CD4-positive, alpha-beta T cell (primary cell): ENCODE results near the gene NME2. TPM values are rescaled to one million over a fixed set of nuclear protein-coding genes. Genes with fewer than 3 reads are reported as not detected.

Experiments used
- ATAC-seq: fragments of 200-7000 bp; cut with Tn5 transposase; one replicate; pipeline ENCODE4 v1.10.0; 2022; ENCODE audit warnings: mild to moderate bottlenecking; ENCODE audit not compliant: poor library complexity
- CTCF ChIA-PET: fragments of 350-600 bp; sonication (Branson Sonifier 250); formaldehyde crosslinking; loops from one replicate; lab custom pipeline; 2021; ENCODE audit warnings: antibody characterized with exemption, inconsistent platforms; lab: Charles Lee
- POLR2A ChIA-PET: fragments of 350-600 bp; sonication (Branson Sonifier 250); formaldehyde crosslinking; loops from one replicate; lab custom pipeline; 2021; ENCODE audit warnings: antibody characterized with exemption, inconsistent platforms; lab: Charles Lee
- DNase-seq, 14 experiments: peaks; one replicate each; pipeline ENCODE4 v3.0.0-alpha.2; 2013 to 2020; ENCODE audit warnings: mixed read lengths in 2 of 14
- H3K27ac ChIP-seq, 2 donors: one replicate each; pipeline versions ENCODE4 v1.5.1 to v1.7.0; 2013; ENCODE audit warnings: low read length in 2 of 2, low read depth in 1 of 2, mild to moderate bottlenecking in 1 of 2
- H3K27me3 ChIP-seq, 2 experiments: 1 replicate in 1 of 2; 2 replicates in 1 of 2; pipeline versions ENCODE4 v1.6.1 to v1.7.0; 2013; ENCODE audit warnings: low read length in 2 of 2, control low read depth in 1 of 2, mild to moderate bottlenecking in 1 of 2, moderate library complexity in 1 of 2; ENCODE audit not compliant: insufficient read depth in 2 of 2, control insufficient read depth in 1 of 2
- H3K36me3 ChIP-seq: one replicate; pipeline ENCODE4 v1.6.1; 2013; ENCODE audit warnings: low read length, control low read depth; ENCODE audit not compliant: insufficient read depth
- H3K4me1 ChIP-seq: one replicate; pipeline ENCODE4 v1.6.1; 2013; ENCODE audit warnings: low read length, control low read depth; ENCODE audit not compliant: insufficient read depth
- H3K4me3 ChIP-seq: one replicate; pipeline ENCODE4 v1.5.1; 2013; ENCODE audit warnings: mild to moderate bottlenecking, low read length, moderate library complexity
- H3K9me3 ChIP-seq, 2 experiments: 1 replicate in 1 of 2; 2 replicates in 1 of 2; pipeline versions ENCODE4 v1.6.1 to v1.7.0; 2013; ENCODE audit warnings: low read length in 2 of 2, mild to moderate bottlenecking in 2 of 2, control low read depth in 1 of 2, moderate library complexity in 1 of 2; ENCODE audit not compliant: control insufficient read depth in 1 of 2, insufficient read depth in 1 of 2
- H3K27ac Mint-ChIP-seq: one replicate; pipeline ENCODE4 v1.8.0; 2020; ENCODE audit warnings: mixed read lengths
- H3K27me3 Mint-ChIP-seq: one replicate; pipeline ENCODE4 v1.8.0; 2021; ENCODE audit warnings: mixed read lengths
- H3K36me3 Mint-ChIP-seq: one replicate; pipeline ENCODE4 v1.8.0; 2021; ENCODE audit warnings: low read depth, mixed read lengths
- H3K4me1 Mint-ChIP-seq: one replicate; pipeline ENCODE4 v1.8.0; 2021; ENCODE audit warnings: low read depth, mixed read lengths
- H3K4me3 Mint-ChIP-seq: one replicate; pipeline ENCODE4 v1.8.0; 2020; ENCODE audit warnings: mild to moderate bottlenecking, mixed read lengths
- H3K9me3 Mint-ChIP-seq: one replicate; pipeline ENCODE4 v1.8.0; 2020; ENCODE audit warnings: mixed read lengths
- intact Hi-C, 2 experiments: fragments of 100-400 bp; cut with DNase I in 1 of 2; cut with micrococcal nuclease in 1 of 2; formaldehyde crosslinking; loops; one replicate each; pipeline versions ENCODE4 v1.15.1 to v1.9.0; 2023 to 2025; cut with DNase I, micrococcal nuclease
- total RNA-seq, 174 experiments: library from RNA in 2 of 174; stranded (reverse) in 2 of 174; gene quantifications; one replicate each; pipeline ENCODE4 v1.2.3 and lab custom pipeline; 2021 to 2026
- TF ChIP-seq, protein P1 (sequence below): fragments of 200-600 bp; IDR thresholded peaks from one replicate; pipeline ENCODE4 v1.8.0; 2022; ENCODE audit warnings: antibody characterized with exemption, mild to moderate bottlenecking

The NME2 gene
- total RNA-seq, 2 experiments from 2014 or later, result 135 to 138 TPM

DNA sequence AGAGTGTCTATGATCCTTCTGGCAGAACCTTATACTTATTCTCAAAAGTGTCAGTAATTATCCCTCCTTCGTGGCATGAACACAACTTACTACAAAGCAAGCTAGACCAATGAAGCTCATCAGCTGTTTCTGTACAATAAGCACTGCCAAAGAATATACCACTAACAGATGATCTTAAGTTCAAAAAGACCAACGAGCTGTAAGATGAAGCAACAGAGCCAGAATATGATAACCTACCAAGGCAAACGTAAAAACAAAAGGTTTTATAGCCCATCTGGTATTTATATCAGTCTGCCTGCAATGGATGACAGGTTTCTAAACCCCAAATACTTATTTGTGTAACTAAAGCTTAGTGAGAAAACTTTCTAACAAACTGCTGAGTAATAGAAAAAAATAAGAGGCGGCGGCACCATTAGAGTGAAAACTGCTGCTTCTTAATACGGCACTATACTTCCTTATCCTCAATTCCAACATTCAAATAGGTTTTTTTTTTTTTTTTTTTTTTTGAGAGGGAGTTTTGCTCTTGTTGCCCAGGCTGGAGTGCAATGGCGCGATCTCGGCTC lies 22.1 kb downstream of the NME2 start:
- intact Hi-C loops, result no loop called here
- POLR2A ChIA-PET, result no interaction called here

DNA sequence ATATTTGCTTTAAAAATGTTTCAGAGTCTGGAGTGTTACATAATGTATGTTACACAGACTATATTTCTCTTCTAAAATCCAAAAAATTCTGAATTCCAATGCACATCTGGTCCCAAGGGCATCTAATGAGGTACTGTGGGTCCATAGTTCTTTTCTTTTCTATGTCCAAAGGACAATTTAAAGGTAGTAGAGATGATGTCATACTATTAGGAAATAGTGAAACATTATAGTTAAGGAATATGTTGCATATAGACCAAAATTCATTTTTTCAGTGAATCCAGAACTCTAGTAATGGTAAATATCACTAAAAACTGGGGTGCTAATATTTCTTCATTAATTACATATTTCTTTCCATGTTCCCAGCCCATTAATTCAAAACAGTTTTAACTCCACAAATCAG lies 23.0 kb downstream of the NME2 start:
- ChIA-PET CTCF (no interaction called here), POLR2A (no interaction called here)
- no peaks in the 10 kb centered on the region for H3K27me3 ChIP-seq
- TF ChIP-seq, protein P1, sequence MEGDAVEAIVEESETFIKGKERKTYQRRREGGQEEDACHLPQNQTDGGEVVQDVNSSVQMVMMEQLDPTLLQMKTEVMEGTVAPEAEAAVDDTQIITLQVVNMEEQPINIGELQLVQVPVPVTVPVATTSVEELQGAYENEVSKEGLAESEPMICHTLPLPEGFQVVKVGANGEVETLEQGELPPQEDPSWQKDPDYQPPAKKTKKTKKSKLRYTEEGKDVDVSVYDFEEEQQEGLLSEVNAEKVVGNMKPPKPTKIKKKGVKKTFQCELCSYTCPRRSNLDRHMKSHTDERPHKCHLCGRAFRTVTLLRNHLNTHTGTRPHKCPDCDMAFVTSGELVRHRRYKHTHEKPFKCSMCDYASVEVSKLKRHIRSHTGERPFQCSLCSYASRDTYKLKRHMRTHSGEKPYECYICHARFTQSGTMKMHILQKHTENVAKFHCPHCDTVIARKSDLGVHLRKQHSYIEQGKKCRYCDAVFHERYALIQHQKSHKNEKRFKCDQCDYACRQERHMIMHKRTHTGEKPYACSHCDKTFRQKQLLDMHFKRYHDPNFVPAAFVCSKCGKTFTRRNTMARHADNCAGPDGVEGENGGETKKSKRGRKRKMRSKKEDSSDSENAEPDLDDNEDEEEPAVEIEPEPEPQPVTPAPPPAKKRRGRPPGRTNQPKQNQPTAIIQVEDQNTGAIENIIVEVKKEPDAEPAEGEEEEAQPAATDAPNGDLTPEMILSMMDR, result no peak
- Mint-ChIP-seq H3K4me3 (no peak overlapping the region), H3K9me3 (no peaks in the 10 kb centered on the region), H3K4me1 (no peaks in the 10 kb centered on the region), H3K27me3 (no peaks in the 10 kb centered on the region), H3K27ac (no peak overlapping the region), H3K36me3 (peaks cover 86% of the 10 kb centered on the region)
- intact Hi-C loops, result no loop called here
- no peak overlapping the region for H3K4me3 ChIP-seq
- ATAC-seq (no peak), DNase-seq (no peak)
- peaks cover 59% of the 10 kb centered on the region for H3K36me3 ChIP-seq
- H3K4me1 ChIP-seq, result no peaks in the 10 kb centered on the region
- H3K27ac ChIP-seq, result no peak overlapping the region
- H3K9me3 ChIP-seq, result no peaks in the 10 kb centered on the region

More for the DNA sequence above, 22.1 kb downstream of the NME2 start:
- CTCF ChIA-PET, result interaction anchor here (0.7 kb wide), 1 partner anchor 52 kb away, joined by 4 read pairs; no protein-coding TSS in a partner anchor
- H3K4me3 ChIP-seq, result no peak overlapping the region
- no peaks in the 10 kb centered on the region for H3K9me3 ChIP-seq
- H3K36me3 ChIP-seq, result peaks cover 59% of the 10 kb centered on the region
- Mint-ChIP-seq H3K27me3 (no peaks in the 10 kb centered on the region), H3K4me1 (no peaks in the 10 kb centered on the region), H3K36me3 (peaks cover 83% of the 10 kb centered on the region), H3K27ac (no peak overlapping the region), H3K4me3 (no peak overlapping the region), H3K9me3 (no peaks in the 10 kb centered on the region)
- no peaks in the 10 kb centered on the region for H3K4me1 ChIP-seq
- no peaks in the 10 kb centered on the region for H3K27me3 ChIP-seq
- DNase-seq, result no peak
- TF ChIP-seq, protein P1, result no peak
- no peak overlapping the region for H3K27ac ChIP-seq
- no peak for ATAC-seq

DNA sequence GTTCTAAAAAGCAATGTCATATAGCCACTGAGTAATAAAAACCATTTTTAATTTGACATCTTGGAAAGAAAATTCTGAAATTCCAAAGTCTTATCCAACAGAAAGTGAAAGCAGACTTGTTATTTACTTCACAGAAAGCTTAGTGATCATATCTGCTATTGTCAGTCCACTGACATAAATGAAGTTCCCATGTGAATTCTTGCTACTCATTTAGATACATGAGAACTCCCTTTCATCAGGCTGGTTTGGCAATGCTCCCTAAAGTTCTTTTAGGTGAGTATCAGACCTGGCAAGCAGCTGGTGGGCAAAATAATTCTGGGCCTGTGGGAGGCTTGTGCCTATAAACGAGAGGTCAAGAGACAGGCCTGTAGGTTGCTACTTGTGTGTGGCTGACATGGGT lies 23.4 kb downstream of the NME2 start:
- Mint-ChIP-seq H3K4me3 (no peak overlapping the region), H3K36me3 (peaks cover 86% of the 10 kb centered on the region), H3K9me3 (no peaks in the 10 kb centered on the region), H3K27me3 (no peaks in the 10 kb centered on the region), H3K27ac (no peak overlapping the region), H3K4me1 (no peaks in the 10 kb centered on the region)
- no peaks in the 10 kb centered on the region for H3K4me1 ChIP-seq
- H3K9me3 ChIP-seq, result no peaks in the 10 kb centered on the region
- intact Hi-C loops, result no loop called here
- TF ChIP-seq, protein P1, result no peak
- ChIA-PET POLR2A (no interaction called here), CTCF (no interaction called here)
- no peaks in the 10 kb centered on the region for H3K27me3 ChIP-seq
- H3K36me3 ChIP-seq, result peaks cover 57% of the 10 kb centered on the region
- no peak overlapping the region for H3K4me3 ChIP-seq
- ATAC-seq (no peak), DNase-seq (no peak)
- no peak overlapping the region for H3K27ac ChIP-seq
